K562 (cell line): ENCODE data around the gene MOK. TPM values are rescaled to one million over a fixed set of nuclear protein-coding genes. Genes with fewer than 3 reads are reported as not detected.

Experiments used
- ATAC-seq: fragments of 200-7000 bp; cut with Tn5 transposase; 3 replicates; pipeline ENCODE4 v1.9.1; 2020; ENCODE audit warnings: moderate library complexity
- BruUV-seq: library from RNA; stranded (reverse); fragments of 400-500 nt; replicated peaks from 2 replicates; lab custom pipeline; 2021; lab: Mats Ljungman, UMichigan
- CTCF ChIA-PET: fragments of 300-600 bp; formaldehyde crosslinking; extraction: SDS; loops from one replicate; lab custom pipeline; 2021; ENCODE audit warnings: low intra/inter-chr PET ratio; lab: Yijun Ruan, JAX
- POLR2A ChIA-PET: fragments of 300-600, 350-650 bp; sonication (Branson Sonifier 250); formaldehyde crosslinking; extraction: SDS; loops from one replicate; lab custom pipeline; 2021; ENCODE audit warnings: antibody characterized with exemption, inconsistent platforms; lab: Yijun Ruan, JAX
- DNase-seq, 4 experiments: peaks; one replicate each; pipeline versions ENCODE4 v3.0.0 to v3.0.0-alpha.2; 2011 to 2018; ENCODE audit warnings: low spot score in 3 of 4, mixed read lengths in 3 of 4; ENCODE audit errors: extremely low read depth in 1 of 4
- FAIRE-seq: peaks from 2 replicates; lab custom pipeline; 2011; peaks lifted over from hg19 to GRCh38; lab: Jason Lieb, UNC
- H2AFZ ChIP-seq: 2 replicates; pipeline ENCODE4 v1.6.0; 2011; ENCODE audit warnings: low read depth, low read length, control low read depth, inconsistent platforms
- H3K27ac ChIP-seq: fragments of 200-600 bp; 3 replicates; pipeline ENCODE4 v1.8.0; 2011; ENCODE audit warnings: low read depth, mild to moderate bottlenecking, control low read depth, inconsistent platforms, low read length, moderate library complexity, mixed read lengths; ENCODE audit errors: extremely low read depth
- H3K27me3 ChIP-seq, 2 experiments: fragments of 300-600 bp in 1 of 2; 2 replicates in 1 of 2; 3 replicates in 1 of 2; pipeline versions ENCODE4 v1.6.0 to v1.8.0; 2011; ENCODE audit warnings: inconsistent platforms in 2 of 2, low read length in 2 of 2, mild to moderate bottlenecking in 1 of 2, mixed read lengths in 1 of 2, moderate library complexity in 1 of 2; ENCODE audit not compliant: control insufficient read depth in 2 of 2, insufficient read depth in 2 of 2
- H3K36me3 ChIP-seq: fragments of 300-600 bp; 3 replicates; pipeline ENCODE4 v1.8.0; 2011; ENCODE audit warnings: mild to moderate bottlenecking, low read length, inconsistent platforms; ENCODE audit not compliant: control insufficient read depth, insufficient read depth
- H3K4me1 ChIP-seq, 2 experiments: fragments of 200-600 bp in 1 of 2; replicated peaks in 1 of 2; 2 replicates in 1 of 2; 3 replicates in 1 of 2; pipeline versions ENCODE4 v1.5.1 to v1.8.0; 2011; ENCODE audit warnings: inconsistent platforms in 2 of 2, low read length in 2 of 2, mild to moderate bottlenecking in 1 of 2, mixed read lengths in 1 of 2, moderate library complexity in 1 of 2; ENCODE audit not compliant: control insufficient read depth in 2 of 2, insufficient read depth in 2 of 2
- H3K4me2 ChIP-seq: 2 replicates; pipeline ENCODE4 v1.6.1; 2011; ENCODE audit warnings: low read length, control low read depth, inconsistent platforms, mixed read lengths; ENCODE audit not compliant: insufficient read depth
- H3K4me3 ChIP-seq: fragments of 200-600 bp; sonication (generic), shearing (Covaris generic); 2 replicates; pipeline ENCODE4 v1.5.1; 2016; ENCODE audit warnings: control low read depth, inconsistent platforms
- H3K79me2 ChIP-seq: fragments of 200-600 bp; 3 replicates; pipeline ENCODE4 v1.8.0; 2011; ENCODE audit warnings: low read length, inconsistent platforms; ENCODE audit not compliant: control insufficient read depth, insufficient read depth
- H3K9ac ChIP-seq, 2 experiments: 2 replicates each; pipeline versions ENCODE4 v1.6.0 to v1.6.1; 2011; ENCODE audit warnings: low read depth in 2 of 2, low read length in 2 of 2, control low read depth in 1 of 2, inconsistent platforms in 1 of 2, mild to moderate bottlenecking in 1 of 2, mixed read lengths in 1 of 2; ENCODE audit not compliant: insufficient read depth in 1 of 2
- H3K9me1 ChIP-seq: one replicate; pipeline ENCODE4 v1.6.0; 2011; ENCODE audit warnings: inconsistent platforms, mild to moderate bottlenecking, low read length, moderate library complexity; ENCODE audit not compliant: control insufficient read depth, insufficient read depth
- H3K9me3 ChIP-seq: replicated peaks from 2 replicates; pipeline ENCODE4 v1.5.1; 2011; ENCODE audit warnings: low read depth, low read length, inconsistent platforms; ENCODE audit not compliant: control insufficient read depth, insufficient read depth
- H4K20me1 ChIP-seq: replicated peaks from 2 replicates; pipeline ENCODE4 v1.6.1; 2011; ENCODE audit warnings: low read length, inconsistent platforms, mixed read lengths; ENCODE audit not compliant: control insufficient read depth, insufficient read depth
- ATF7 ChIP-seq: fragments of 450-650 bp; IDR thresholded peaks from 2 replicates; pipeline ENCODE4 v1.7.1; 2014; ENCODE audit warnings: mild to moderate bottlenecking, moderate library complexity
- BCOR ChIP-seq: fragments of 450-650 bp; IDR thresholded peaks from 2 replicates; pipeline ENCODE4 v1.6.1; 2016
- CBFA2T3 ChIP-seq: fragments of 450-650 bp; IDR thresholded peaks from 2 replicates; pipeline ENCODE4 v1.6.1; 2017
- CTBP1 ChIP-seq: fragments of 450-650 bp; IDR thresholded peaks from 2 replicates; pipeline ENCODE4 v1.6.1; 2016; ENCODE audit warnings: borderline replicate concordance
- ELF1 ChIP-seq: fragments of 200-800 bp; sonication (Bioruptor generic); IDR thresholded peaks from 2 replicates; pipeline ENCODE4 v1.6.1; 2016; ENCODE audit warnings: missing genetic modification characterization, missing compliant biosample characterization
- EWSR1 ChIP-seq: fragments of 450-650 bp; IDR thresholded peaks from 2 replicates; pipeline ENCODE4 v1.6.1; 2018; ENCODE audit warnings: borderline replicate concordance, mild to moderate bottlenecking, low read depth, moderate library complexity; ENCODE audit not compliant: partially characterized antibody
- FOSL1 ChIP-seq: fragments of 200-800 bp; sonication (Bioruptor generic); conservative IDR thresholded peaks from 2 replicates; pipeline ENCODE4 v1.6.1; 2016; ENCODE audit warnings: missing genetic modification characterization, missing compliant biosample characterization
- GABPB1 ChIP-seq: sonication (generic); formaldehyde crosslinking; IDR thresholded peaks from 2 replicates; pipeline ENCODE4 v1.8.0; 2022; ENCODE audit warnings: mild to moderate bottlenecking, missing genetic modification reagents
- GATA2 ChIP-seq: sonication (generic); formaldehyde crosslinking; IDR thresholded peaks from 2 replicates; pipeline ENCODE4 v1.4.0; 2020; ENCODE audit warnings: mild to moderate bottlenecking, missing genetic modification reagents
- ILF3 ChIP-seq: fragments of 450-650 bp; IDR thresholded peaks from 2 replicates; pipeline ENCODE4 v1.6.1; 2018; ENCODE audit warnings: antibody characterized with exemption, mild to moderate bottlenecking, moderate library complexity, borderline replicate concordance
- MAFG ChIP-seq: fragments of 450-650 bp; conservative IDR thresholded peaks from 2 replicates; pipeline ENCODE4 v1.6.1; 2016; ENCODE audit warnings: missing genetic modification characterization, missing compliant biosample characterization
- NFE2 ChIP-seq: IDR thresholded peaks from 2 replicates; pipeline ENCODE4 v1.6.1; 2014; ENCODE audit warnings: antibody characterized with exemption, low read depth
- NRF1 ChIP-seq, 2 experiments: fragments of 450-650 bp; IDR thresholded peaks in 1 of 2; conservative IDR thresholded peaks in 1 of 2; 2 replicates each; pipeline ENCODE4 v1.6.1; 2014; ENCODE audit warnings: mild to moderate bottlenecking in 2 of 2
- PCBP2 ChIP-seq: fragments of 200-400 bp; formaldehyde crosslinking; IDR thresholded peaks from 2 replicates; pipeline ENCODE4 v1.6.1; 2018; ENCODE audit warnings: low read length, low read depth, mild to moderate bottlenecking, moderate library complexity; ENCODE audit not compliant: poor library complexity, severe bottlenecking
- ZFX ChIP-seq: sonication (generic); formaldehyde crosslinking; IDR thresholded peaks from 2 replicates; pipeline ENCODE4 v1.8.0; 2022; ENCODE audit warnings: mild to moderate bottlenecking, missing genetic modification reagents, moderate library complexity
- ZNF384 ChIP-seq: IDR thresholded peaks from 2 replicates; pipeline ENCODE4 v1.6.1; 2012; ENCODE audit warnings: low read depth, low read length, improper control_type of control experiment
- whole genome bisulfite sequencing: fragments of 100-300 bp; shearing (Covaris generic); methylation state at CpG from one replicate; pipeline ENCODE4 v1.1.6; 2016; ENCODE audit warnings: low coverage, mixed read lengths; ENCODE audit not compliant: insufficient coverage; ENCODE audit errors: missing lambda C conversion rate; 5-methylcytosine and 5-hydroxymethylcytosine counted together
- in situ Hi-C: fragments of 300-500 bp; cut with MboI; formaldehyde crosslinking; loops from 4 replicates; pipeline ENCODE4 v1.15.0; 2018; ENCODE audit warnings: inconsistent platforms, mixed read lengths
- intact Hi-C: fragments of 100-400 bp; cut with micrococcal nuclease; formaldehyde crosslinking; loops from 2 replicates; pipeline ENCODE4 v1.14.2; 2022
- polyA plus RNA-seq, 8 experiments: library from polyadenylated mRNA; depleted of rRNA in 4 of 8; stranded (reverse) in 5 of 8; unstranded in 3 of 8; fragments of >200 nt; fragmentation: Nextera tagmentation in 2 of 8; fragmentation: Illumina TruSeq in 1 of 8; extraction: Ambion mirVana in 2 of 8; extraction: Trizol in 1 of 8; gene quantifications; 2 replicates each; pipeline versions ENCODE4 v1.2.1 to v1.2.3, GENCODE V29; 2011 to 2014; ENCODE audit warnings: inconsistent platforms in 1 of 8, missing spikeins in 1 of 8
- total RNA-seq, 7 experiments: library from RNA; depleted of rRNA in 6 of 7; stranded (reverse); fragments of >200 nt in 6 of 7; fragmentation: Illumina TruSeq in 2 of 7; extraction: Trizol in 2 of 7; gene quantifications; 2 replicates each; pipeline versions ENCODE4 v1.2.1 to v1.2.3, GENCODE V29; 2011 to 2021; ENCODE audit warnings: low replicate concordance in 1 of 7
- TF ChIP-seq, protein P1 (sequence below): sonication (generic); formaldehyde crosslinking; IDR thresholded peaks from 2 replicates; pipeline ENCODE4 v1.8.1; 2022; ENCODE audit warnings: missing genetic modification reagents
- TF ChIP-seq, protein P2 (sequence below), 3 experiments: fragments of 200-800 bp in 1 of 3; fragments of 250-450 bp in 1 of 3; fragments of 450-650 bp in 1 of 3; sonication (Bioruptor Pico) in 1 of 3; sonication (Bioruptor generic) in 1 of 3; formaldehyde crosslinking in 1 of 3; IDR thresholded peaks; 2 replicates each; pipeline versions ENCODE4 v1.6.1 to v1.8.0; 2016 to 2022; ENCODE audit warnings: mild to moderate bottlenecking in 2 of 3, missing genetic modification characterization in 2 of 3, missing compliant biosample characterization in 1 of 3, moderate library complexity in 1 of 3

Gene MOK
- total and polyA plus RNA-seq, 9 of the 15 experiments (the other 6 are each of a cell fraction or from before 2014, with no cell fraction given), result 1.3 to 8.4 (median 5.3) TPM

GRCh38 chr14:102255401-102256190 is 49.4 kb downstream of the MOK start:
- H3K27me3 ChIP-seq, result no peaks in the 10 kb centered on the region
- peak overlapping the region; percentile 18; the same call in 1 of the 2 replicates for H3K4me2 ChIP-seq
- no peaks in the 10 kb centered on the region for H3K36me3 ChIP-seq
- no peaks in the 10 kb centered on the region for H3K79me2 ChIP-seq
- ATAC-seq (peak; percentile 96), DNase-seq (peak; percentile 40 to 66 (median 48)), FAIRE-seq (peak; percentile 79)
- no TSS peak for BruUV-seq
- intact Hi-C loops, result no loop called here
- no peak overlapping the region for H3K4me3 ChIP-seq
- H4K20me1 ChIP-seq, result no peaks in the 10 kb centered on the region
- POLR2A ChIA-PET, result interaction anchor here (0.6 to 1.1 kb wide), 2 partner anchors 10 to 493 kb away, joined by 3 to 4 read pairs; no protein-coding TSS in a partner anchor
- no peaks in the 10 kb centered on the region for H3K9me3 ChIP-seq
- in situ Hi-C loops, result no loop called here
- H3K9ac ChIP-seq, result peak overlapping the region in 1 of 2 experiments; percentile 47; a peak in 2 of 4 replicates
- H3K27ac ChIP-seq, result peak overlapping the region; percentile 77
- no peaks in the 10 kb centered on the region for H3K9me1 ChIP-seq
- CTCF ChIA-PET, result interaction anchor here (0.6 kb wide), 1 partner anchor 567 kb away, joined by 3 read pairs; no protein-coding TSS in a partner anchor
- WGBS, result 7% methylated on average over 9 of the region's 9 CpGs
- H3K4me1 ChIP-seq, result peaks cover 8 to 10% of the 10 kb centered on the region in 2 experiments
- peak overlapping the region; percentile 83 for H2AFZ ChIP-seq
- TF ChIP-seq, protein P1, sequence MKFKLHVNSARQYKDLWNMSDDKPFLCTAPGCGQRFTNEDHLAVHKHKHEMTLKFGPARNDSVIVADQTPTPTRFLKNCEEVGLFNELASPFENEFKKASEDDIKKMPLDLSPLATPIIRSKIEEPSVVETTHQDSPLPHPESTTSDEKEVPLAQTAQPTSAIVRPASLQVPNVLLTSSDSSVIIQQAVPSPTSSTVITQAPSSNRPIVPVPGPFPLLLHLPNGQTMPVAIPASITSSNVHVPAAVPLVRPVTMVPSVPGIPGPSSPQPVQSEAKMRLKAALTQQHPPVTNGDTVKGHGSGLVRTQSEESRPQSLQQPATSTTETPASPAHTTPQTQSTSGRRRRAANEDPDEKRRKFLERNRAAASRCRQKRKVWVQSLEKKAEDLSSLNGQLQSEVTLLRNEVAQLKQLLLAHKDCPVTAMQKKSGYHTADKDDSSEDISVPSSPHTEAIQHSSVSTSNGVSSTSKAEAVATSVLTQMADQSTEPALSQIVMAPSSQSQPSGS (CRISPR knock-in tag), result no peak
- TF ChIP-seq BCOR (0 out of 2 replicates have a peak, but pooled peaks have one; percentile 55), ATF7 (peak; percentile 73), MAFG (tag) (peak; percentile 92), CBFA2T3 (0 out of 2 replicates have a peak, but pooled peaks have one; percentile 10), NFE2 (peak; percentile 92), CTBP1 (no peak), ILF3 (no peak), FOSL1 (0 out of 2 replicates have a peak, but pooled peaks have one; percentile 13), ZNF384 (no peak), ELF1 (tag) (no peak), PCBP2 (no peak), NRF1 (conservative IDR thresholded peaks at IDR 0.05 in 1 of 2, IDR thresholded peaks at IDR 0.05 in 1 of 2) (no peak), GATA2 (no peak), ZFX (CRISPR knock-in tag) (peak; percentile 42; the same call in 1 of the 2 replicates), EWSR1 (no peak), GABPB1 (no peak)
- TF ChIP-seq, protein P2, sequence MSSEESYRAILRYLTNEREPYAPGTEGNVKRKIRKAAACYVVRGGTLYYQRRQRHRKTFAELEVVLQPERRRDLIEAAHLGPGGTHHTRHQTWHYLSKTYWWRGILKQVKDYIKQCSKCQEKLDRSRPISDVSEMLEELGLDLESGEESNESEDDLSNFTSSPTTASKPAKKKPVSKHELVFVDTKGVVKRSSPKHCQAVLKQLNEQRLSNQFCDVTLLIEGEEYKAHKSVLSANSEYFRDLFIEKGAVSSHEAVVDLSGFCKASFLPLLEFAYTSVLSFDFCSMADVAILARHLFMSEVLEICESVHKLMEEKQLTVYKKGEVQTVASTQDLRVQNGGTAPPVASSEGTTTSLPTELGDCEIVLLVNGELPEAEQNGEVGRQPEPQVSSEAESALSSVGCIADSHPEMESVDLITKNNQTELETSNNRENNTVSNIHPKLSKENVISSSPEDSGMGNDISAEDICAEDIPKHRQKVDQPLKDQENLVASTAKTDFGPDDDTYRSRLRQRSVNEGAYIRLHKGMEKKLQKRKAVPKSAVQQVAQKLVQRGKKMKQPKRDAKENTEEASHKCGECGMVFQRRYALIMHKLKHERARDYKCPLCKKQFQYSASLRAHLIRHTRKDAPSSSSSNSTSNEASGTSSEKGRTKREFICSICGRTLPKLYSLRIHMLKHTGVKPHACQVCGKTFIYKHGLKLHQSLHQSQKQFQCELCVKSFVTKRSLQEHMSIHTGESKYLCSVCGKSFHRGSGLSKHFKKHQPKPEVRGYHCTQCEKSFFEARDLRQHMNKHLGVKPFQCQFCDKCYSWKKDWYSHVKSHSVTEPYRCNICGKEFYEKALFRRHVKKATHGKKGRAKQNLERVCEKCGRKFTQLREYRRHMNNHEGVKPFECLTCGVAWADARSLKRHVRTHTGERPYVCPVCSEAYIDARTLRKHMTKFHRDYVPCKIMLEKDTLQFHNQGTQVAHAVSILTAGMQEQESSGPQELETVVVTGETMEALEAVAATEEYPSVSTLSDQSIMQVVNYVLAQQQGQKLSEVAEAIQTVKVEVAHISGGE (CRISPR knock-in tag; IDR thresholded peaks at IDR 0.05), result no peak
